NOMO-1 (cell line): ENCODE data around the gene RNF44.
A peak's percentile ranks its signal among the peaks of the same experiment; 100 is the strongest.

Experiments
- DNase-seq, 2 experiments: peaks; one replicate each; lab custom pipeline; 2025; ENCODE audit not compliant: unreplicated experiment in 2 of 2; lab: John Stamatoyannopoulos, UW

Gene RNF44

DNA sequence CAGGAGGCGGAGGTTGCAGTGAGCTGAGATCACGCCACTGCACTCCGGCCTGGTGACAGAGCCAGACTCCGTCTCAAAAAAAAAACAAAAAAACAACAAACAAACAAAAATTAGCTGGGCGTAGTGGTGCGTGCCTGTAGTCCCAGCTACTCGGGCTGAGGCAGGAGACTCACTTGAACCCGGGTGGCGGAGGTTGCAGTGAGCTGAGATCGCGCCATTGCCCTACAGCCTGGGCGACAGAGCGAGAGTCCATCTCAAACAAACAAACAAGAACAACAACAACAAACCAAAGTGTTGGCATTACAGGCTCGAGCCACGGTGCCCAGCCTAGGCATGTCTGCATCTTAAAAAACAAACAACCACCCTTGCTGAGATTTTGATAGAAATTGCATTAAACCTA is 12.2 kb downstream of the RNF44 start:
- DNase-seq: no peak

DNA sequence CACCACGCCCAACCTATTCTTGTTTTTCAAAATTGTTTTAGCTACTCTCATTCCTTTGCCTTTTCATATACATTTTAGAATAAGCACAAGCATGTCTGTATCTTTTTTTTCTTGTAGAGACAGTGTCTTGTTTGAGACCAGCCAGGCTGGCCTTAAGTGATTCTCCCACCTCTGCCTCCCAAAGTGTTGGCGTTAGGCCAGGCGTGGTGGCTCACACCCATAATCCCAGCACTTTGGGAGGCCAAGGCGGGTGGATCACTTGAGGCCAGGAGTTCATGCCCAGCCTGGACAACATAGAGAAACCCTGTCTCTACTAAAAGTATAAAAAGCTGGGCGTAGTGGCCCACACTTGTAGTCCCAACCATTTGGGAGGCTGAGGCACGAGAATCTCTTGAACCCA is 13.1 kb downstream of the RNF44 start:
- no peak for DNase-seq

DNA sequence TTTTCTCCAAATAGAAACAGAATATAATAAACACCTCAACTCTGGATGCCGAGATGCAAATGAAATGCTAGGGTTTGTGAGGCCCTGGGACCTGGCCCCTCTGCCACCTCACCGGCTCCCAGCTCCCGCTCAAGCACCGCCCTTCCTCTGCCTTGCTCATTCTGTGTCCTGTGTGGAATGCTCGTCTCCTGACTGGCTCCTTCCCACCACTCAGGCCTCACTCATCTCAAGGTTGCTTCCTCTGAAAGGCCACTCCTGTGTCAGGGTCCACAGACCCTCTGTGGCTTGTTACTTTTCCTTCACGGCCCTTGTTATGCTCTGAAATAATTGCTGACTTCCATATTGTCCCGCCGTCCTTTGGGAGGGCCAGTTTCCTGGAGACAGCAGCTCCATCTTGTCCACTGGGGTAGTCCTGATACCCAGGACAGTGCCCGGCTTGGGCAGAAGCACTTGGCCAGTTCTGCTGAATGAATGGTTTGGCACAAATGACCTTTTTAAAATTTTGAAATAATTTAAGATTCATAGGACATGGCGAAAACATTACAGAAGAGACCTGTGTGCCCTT is 15.4 kb downstream of the RNF44 start:
- DNase-seq: no peak

DNA sequence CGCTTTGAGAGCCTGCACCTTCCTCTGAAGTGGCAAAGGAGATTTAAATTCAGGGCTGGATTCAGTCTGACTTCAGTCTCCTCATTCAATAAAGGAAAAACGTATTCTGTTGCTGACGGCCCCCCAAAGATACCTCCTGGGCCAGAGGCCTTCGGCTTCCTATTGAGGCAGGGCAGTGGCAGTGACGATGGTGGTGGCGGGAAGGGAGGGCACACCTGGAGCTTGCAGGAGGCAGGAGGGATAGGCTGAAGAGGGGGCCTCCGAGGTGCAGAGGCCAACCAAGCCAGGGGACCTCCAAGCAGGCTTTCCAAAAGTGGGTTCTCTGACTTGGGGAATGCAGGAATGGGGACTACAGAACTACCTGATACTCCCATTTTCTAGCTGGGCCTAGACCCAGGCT is 15.9 kb downstream of the RNF44 start:
- DNase-seq: no peak

DNA sequence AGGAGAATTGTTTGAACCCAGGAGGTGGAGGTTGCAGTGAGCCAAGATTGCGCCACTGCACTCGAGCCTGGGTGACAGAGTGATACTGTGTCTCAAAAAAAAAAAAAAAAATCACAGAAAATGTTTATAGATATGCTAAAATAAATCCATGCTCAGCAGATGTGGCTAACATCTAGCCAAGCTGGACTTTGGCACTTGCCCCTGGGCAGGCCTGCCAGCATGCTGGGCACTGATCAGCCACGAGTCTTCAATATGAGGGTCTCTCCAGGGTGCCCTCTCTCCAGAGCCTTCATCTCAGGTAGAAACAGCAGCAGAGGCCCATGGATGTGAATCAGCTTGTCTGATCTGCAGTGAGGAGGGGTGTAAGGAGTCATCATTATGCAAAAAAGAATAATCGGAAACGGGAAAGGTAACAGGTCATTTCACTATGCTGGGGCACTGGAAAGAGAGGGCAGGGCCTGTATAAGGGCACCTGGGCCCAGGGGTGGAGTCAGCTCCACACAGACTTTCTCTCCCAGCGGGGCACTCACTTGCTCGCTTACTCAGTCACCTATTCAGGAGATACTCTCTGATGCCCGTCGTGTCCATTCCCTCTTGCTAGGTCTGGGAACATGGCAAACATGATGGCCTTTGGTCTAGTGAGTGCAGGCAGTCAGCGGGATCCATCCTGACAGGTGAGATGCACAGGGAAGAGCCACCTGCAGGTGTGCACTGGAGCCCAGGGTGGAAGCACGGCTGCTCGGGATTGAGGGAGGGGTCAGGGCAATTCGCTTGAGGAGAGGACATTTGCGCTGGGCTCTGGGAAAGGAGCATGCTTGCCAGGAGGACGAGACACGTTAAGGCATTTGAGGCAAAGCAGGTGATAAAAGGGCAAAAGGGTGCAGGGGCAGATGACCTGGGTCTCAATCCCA is 17.1 kb downstream of the RNF44 start:
- no peak for DNase-seq

DNA sequence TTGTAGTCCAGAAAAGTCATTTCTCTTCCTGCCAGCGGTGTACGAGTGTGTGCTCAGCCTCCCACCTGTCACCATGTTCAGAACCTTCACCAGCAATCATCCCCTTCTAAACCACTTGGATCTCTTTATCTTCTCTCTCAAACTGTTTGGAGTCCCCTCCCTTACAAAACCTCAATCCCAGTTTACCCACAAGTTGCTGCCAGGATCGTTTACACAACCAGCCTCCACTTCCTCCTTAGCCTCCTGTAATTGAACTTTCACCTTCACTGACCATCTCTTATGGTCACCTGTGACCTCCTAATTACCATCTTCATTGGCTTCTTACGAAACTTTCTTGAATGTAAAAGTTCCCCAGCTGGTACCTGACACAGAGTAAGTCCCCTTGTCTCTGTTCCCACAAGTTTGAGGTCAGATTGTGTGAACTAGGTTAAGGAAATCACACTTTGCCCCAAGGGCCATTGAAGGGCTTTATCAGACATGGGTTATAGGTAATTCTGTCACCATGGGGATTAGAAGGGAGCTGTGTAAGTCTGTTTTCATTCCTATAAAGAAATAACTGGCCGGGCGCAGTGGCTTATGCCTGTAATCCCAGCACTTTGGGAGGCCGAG is 20.0 kb downstream of the RNF44 start:
- DNase-seq: peak in 1 of 2 experiments; percentile 15

DNA sequence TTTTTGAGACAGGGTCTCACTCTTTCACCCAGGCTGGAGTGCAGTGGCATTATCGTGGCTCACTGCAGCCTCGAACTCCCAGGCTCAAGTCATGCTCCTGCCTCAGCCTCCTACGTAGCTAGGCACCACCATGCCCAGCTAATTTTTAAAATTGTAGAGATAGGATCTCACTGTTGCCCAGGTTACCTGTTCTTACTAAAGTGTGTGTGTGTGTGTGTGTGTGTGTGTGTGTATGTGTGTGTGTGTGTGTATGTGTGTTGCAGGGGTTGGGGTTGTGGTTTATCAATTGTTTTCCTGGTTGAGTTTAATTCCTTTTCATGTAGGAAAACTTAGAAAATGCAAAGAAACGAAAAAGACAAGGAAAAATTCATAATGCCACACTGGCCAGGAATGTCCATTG is 21.8 kb downstream of the RNF44 start:
- no peak for DNase-seq

DNA sequence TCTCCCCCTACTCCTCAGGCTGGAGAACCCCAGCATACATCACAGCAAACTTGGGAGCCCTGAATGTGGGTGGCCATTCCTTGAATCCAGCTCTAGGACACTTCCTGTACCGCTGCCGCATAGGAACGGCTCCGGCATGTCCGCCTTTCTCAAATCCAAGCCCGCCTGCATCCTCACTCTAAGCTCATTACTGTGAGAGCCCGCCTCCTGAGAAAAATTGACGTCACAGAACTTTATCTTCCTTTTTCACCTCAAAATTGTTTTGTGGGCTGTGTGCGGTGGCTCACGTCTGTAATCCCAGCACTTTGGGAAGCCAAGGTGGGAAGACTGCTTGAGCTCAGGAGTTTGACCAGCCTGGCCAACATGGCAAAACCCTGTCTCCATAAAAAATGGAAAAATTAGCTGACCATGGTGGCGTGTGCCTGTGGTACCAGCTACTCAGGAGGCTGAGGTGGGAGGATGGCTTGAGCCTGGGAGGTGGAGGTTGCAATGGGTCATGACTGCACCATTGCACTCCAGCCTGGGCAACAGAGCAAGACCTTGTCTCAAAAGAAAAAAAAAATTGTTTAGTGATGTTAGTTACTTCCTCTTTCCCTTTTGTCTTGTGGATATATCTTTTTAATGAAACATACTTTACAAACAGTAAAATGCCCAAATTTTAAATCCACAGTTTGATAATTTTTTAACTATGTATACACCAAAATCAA is 22.8 kb downstream of the RNF44 start:
- peak in 1 of 2 experiments; percentile 44 for DNase-seq

DNA sequence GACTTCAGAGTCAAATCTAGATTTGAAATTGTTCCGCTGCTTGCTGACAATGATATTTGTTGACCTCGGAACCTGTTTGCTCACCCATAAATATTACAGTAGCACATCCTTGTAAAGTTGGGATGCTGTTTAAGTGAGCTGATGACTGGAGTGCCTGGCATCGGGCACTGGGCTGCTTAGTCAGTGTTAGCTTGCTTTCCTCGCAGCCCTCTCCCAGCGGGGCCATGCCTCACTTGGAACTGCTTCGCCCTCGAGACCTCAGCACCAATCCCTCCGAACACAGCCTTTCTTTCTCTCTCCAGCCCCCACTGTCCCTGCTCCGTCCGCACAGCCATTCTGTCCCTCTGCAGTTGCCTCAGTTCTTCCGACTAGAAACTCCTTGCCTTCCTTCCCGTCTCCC is 23.4 kb downstream of the RNF44 start:
- DNase-seq: no peak

DNA sequence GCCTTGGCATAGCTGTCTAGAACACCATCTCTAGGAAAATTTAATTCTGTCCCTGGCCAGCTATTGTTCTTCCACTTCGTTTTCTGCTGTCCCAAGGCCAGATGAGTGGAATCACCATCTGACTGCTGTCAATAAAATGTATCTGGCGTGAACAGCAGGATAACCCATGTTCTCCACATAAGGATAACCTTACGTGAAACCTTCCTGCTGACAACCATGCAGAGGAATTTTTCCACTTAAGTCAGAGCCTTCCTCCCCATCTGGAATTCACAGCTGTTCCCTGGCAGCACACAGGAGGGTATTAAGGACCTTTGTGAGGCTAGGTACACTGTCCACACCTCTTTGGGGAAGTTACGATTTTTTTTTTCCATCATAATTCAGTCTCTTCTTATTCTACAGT is 28.6 kb downstream of the RNF44 start:
- no peak for DNase-seq

DNA sequence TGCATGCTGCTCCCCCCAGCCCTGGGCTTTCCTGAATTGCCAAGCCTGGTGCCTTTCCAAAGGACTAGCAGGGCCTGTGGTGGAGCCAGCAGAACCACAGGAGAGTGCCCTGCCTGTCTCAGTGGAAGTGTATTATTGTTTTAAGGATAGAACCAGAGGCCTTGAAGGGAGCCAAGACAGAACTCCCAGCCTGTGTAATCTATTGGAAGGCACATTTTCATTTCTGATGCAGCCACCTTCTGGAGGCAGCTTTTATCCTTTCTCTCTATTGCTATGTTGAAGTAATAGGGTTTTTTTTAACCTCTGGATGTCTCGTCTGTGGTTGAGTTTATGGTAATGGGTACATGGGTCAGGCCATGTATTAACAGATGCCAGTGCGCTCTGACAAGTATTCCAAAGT is 29.3 kb downstream of the RNF44 start:
- DNase-seq: no peak

DNA sequence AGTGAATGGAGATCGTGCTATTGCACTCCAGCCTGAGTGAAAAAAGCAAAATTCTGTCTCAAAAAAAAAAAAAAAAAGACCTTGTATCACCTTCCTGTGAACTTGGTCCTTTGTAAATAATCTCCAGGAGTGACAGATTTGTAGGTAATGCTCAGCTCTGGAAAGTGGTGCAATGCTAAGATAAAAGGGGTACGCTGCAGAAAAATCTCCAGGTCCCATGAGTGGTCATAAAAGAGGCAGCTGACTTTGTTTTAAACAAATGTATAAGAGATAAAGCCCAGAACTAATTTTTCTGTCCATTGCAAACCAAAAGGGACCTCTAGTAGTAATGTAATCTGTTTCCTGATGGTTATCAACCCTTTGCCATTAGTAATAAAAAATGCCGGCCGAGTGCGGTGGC is 33.7 kb downstream of the RNF44 start:
- DNase-seq: no peak

DNA sequence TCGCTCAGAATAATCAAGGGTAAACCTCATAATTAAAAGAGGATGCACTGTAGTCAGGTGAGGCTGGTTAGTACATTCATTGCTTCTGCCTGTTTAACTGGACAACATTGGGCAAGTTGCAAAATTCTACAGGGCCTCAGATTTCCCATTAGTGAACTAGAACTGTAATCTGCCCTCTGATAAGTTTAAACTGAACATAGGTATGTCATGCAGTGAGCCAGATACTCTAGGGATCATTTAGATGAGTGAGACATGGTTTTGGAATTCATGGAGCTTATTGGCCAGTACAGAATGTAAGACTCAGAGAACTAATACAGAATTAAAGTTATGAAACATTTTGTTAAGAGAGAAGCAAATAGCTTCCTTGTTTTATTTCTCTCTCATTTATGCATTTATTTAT is 35.9 kb downstream of the RNF44 start:
- DNase-seq: no peak

DNA sequence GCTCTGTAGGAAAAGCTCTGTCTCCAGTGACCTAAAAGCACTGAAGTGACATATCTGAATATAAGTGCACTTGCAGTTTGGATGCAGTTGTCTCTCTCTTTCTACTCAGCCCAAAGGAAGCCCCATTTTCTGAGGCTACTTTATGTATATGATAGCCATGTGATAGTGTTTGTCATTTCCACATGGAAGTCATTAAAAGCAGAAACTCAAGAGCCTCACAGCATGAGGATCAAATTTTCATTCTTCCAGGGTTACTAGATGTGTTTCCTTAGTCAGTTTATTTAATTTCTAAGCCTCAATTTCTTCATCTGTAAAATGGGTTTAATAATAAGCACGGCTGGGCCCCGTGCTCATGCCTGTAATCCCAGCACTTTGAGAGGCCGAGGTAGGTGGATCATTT is 36.7 kb downstream of the RNF44 start:
- no peak for DNase-seq

DNA sequence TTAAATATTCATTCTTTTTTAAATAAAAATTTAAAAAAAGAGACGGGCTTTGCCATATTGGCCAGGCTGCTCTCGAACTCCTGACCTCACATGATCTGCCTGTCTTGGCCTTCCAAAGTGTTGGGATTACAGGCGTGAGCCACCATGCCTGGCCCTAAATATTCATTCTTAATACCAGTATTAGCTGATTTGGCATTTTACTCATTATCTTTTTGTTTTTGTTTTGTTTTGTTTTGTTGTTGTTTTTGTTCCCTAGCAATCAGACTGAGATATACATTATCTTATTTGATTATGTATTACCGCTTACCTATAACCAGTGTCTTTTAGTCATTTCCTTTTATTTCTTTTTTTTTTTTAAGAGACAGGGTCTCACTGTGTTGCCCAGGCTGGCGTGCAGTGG is 37.9 kb downstream of the RNF44 start:
- DNase-seq: no peak

DNA sequence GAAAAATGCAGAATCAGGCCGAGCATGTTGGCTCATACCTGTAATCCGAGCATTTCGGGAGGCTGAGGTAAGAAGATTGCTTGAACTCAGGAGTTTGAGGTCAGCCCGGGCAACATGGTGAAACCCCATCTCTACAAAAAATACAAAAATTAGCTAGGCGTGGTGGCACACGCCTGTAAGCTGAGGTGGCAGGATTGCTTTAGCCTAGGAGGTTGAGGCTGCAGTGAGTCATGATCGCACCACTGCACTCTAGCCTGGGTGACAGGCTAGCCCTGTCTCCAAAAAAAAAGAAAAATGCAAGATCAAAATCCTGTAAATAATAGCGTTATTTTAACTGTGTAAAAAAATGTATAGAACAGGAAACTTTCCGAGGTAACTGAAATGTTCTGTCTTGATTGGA is 39.4 kb downstream of the RNF44 start:
- DNase-seq: no peak

DNA sequence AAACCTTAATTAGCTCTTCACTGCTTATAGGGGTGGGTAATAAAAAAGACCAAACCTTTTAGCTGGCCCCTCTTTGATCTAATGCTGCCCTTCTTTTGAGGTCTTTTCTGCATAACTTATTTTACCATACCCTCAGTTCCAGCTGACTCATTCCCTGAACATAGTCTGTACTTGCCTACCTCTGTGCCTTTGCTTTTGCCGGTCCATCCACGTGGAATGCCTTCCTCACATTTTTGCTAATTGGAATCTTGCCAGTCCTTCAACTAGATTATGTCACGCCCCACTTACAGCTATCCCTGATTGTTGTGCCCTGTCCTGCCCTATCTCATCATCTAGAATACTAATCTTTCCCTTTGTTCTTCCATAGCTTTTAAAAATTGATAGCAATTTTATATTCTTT is 44.8 kb downstream of the RNF44 start:
- no peak for DNase-seq

DNA sequence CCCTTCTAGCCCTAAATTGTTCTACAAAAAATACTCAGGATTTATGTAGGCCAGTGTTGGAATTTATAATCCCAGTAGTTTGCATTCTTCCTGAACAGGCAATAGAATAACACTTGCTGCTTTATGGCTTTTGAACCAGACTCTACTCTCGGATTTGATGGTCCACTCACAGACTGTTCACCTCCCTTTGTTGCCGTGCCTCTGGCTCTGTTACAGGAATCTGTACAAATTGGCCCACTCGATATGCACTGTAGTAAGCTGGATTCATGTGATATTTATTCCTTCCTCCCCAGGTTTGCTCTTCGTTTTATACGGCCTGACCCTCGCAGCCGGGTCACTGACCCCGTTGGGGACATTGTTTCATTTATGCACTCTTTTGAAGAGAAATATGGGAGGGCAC is 45.3 kb downstream of the RNF44 start:
- DNase-seq: no peak

DNA sequence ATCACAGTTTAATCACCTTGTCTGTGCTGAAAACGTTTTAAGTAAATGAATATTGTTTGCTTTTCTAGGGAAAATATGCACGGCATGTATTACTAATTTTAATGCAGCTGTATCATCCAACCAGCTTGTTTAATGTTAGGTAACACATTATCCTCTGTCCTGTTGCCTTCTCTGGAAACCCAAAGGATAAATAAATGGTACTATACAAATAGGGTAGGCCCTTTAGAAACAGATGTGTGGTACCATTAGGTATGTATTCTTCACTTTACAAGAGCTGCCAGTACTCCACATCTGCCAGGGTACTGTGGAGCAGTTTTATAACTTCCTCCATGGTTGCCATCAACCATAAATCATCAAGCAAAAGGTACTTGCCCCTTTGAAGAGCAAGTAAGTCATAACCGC is 46.1 kb downstream of the RNF44 start:
- peak; percentile 42 to 66 for DNase-seq

DNA sequence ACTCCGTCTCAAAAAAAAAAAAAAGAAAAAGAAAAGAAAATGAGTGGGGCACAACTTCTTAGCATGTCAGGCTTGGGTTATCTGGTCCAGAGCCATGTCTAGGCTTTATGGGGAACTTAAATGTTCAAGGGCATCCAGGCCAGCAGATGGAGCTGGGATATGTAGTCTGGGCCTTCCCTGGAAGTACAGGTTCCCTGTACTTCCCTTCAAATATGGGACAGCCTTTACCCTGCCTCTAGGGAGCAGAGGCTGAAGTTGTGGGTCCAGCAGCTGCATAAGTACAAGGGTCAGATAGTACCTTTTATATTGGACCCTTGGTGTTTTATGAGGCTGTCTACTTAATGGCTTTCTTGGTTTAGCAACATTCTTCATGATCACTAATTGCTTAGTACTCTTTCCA is 46.9 kb downstream of the RNF44 start:
- DNase-seq: no peak

DNA sequence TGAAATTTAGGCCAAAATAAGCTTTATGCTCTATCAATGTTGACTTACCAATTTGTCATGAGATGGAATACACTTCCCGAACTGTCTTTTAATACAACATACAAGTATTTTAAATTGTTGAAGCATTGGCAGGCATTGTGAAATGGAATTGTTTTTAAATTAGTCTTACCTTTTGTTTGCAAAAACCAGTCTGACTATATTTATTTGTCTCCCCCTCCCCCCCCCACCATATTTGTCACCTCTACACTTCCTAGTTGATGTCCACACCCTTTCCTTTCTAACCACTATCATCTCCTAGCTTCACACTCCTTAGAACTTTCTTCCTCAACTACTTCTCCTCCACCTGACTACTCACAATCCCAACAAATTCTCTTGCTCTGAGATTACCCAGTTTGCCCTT is 48.1 kb downstream of the RNF44 start:
- no peak for DNase-seq
